Suprapubic skin (tissue), 4 donors: ENCODE results near the gene TAF13. TPM values are rescaled to one million over a fixed set of nuclear protein-coding genes. Genes with fewer than 3 reads are reported as not detected.

Experiments used
- DNase-seq, 2 donors: peaks; one replicate each; pipeline ENCODE4 v3.0.0-alpha.2; 2019; ENCODE audit warnings: low spot score in 2 of 2
- H3K27ac ChIP-seq: fragments of 200-600 bp; sonication (generic); one replicate; pipeline ENCODE4 v1.5.1; 2019
- H3K27me3 ChIP-seq: fragments of 200-600 bp; sonication (generic); one replicate; pipeline ENCODE4 v1.5.1; 2019
- H3K36me3 ChIP-seq: fragments of 200-600 bp; sonication (generic); one replicate; pipeline ENCODE4 v1.5.1; 2019
- H3K4me1 ChIP-seq: fragments of 200-600 bp; sonication (generic); one replicate; pipeline ENCODE4 v1.5.1; 2019
- H3K4me3 ChIP-seq: fragments of 200-600 bp; sonication (generic); one replicate; pipeline ENCODE4 v1.5.1; 2019; ENCODE audit warnings: mild to moderate bottlenecking
- H3K9me3 ChIP-seq: fragments of 200-600 bp; sonication (generic); one replicate; pipeline ENCODE4 v1.5.1; 2019
- EP300 ChIP-seq: sonication (generic); formaldehyde crosslinking; IDR thresholded peaks from one replicate; pipeline ENCODE4 v1.6.1; 2017; ENCODE audit warnings: antibody characterized with exemption
- POLR2A ChIP-seq, 2 donors: fragments of 450-650 bp; IDR thresholded peaks; one replicate each; pipeline ENCODE4 v1.6.1; 2017; ENCODE audit warnings: antibody characterized with exemption in 2 of 2, mild to moderate bottlenecking in 2 of 2, moderate library complexity in 2 of 2
- POLR2AphosphoS5 ChIP-seq, 3 donors: sonication (generic); formaldehyde crosslinking; IDR thresholded peaks; one replicate each; pipeline ENCODE4 v1.6.1; 2017; ENCODE audit warnings: antibody characterized with exemption in 3 of 3
- WGBS: methylation state at CpG from one replicate; pipeline ENCODE4 v1.1.5; 2018; 5-methylcytosine and 5-hydroxymethylcytosine counted together
- total RNA-seq, 4 donors: library from RNA; depleted of rRNA; stranded (reverse); fragments of >200 nt; gene quantifications; one replicate each; pipeline ENCODE4 v1.1.0, GENCODE V29; 2016
- TF ChIP-seq, protein P1 (sequence below), 2 donors: fragments of 200-600 bp in 1 of 2; fragments of 450-650 bp in 1 of 2; sonication (generic) in 1 of 2; IDR thresholded peaks; one replicate each; pipeline ENCODE4 v1.5.1; 2016 to 2019; ENCODE audit warnings: antibody characterized with exemption in 2 of 2, mild to moderate bottlenecking in 1 of 2, moderate library complexity in 1 of 2

Gene TAF13
- total RNA-seq, 4 donors from 2014 or later: 10.6 to 33.2 (median 28.0) TPM

GRCh38 chr1:109099938-109100773 is 24.4 kb upstream of the TAF13 start:
- H3K4me1 ChIP-seq: peaks cover 48% of the 10 kb centered on the region
- peak overlapping the region; percentile 85 for H3K4me3 ChIP-seq
- under 1% methylated on average over 57 of the region's 77 CpGs for WGBS
- no peaks in the 10 kb centered on the region for H3K9me3 ChIP-seq
- peak; percentile 86 to 95 (median 94) for TF ChIP-seq POLR2AphosphoS5 (IDR thresholded peaks at IDR 0.05)
- TF ChIP-seq POLR2A (IDR thresholded peaks at IDR 0.05): peak; percentile 94 to 98
- TF ChIP-seq, protein P1, sequence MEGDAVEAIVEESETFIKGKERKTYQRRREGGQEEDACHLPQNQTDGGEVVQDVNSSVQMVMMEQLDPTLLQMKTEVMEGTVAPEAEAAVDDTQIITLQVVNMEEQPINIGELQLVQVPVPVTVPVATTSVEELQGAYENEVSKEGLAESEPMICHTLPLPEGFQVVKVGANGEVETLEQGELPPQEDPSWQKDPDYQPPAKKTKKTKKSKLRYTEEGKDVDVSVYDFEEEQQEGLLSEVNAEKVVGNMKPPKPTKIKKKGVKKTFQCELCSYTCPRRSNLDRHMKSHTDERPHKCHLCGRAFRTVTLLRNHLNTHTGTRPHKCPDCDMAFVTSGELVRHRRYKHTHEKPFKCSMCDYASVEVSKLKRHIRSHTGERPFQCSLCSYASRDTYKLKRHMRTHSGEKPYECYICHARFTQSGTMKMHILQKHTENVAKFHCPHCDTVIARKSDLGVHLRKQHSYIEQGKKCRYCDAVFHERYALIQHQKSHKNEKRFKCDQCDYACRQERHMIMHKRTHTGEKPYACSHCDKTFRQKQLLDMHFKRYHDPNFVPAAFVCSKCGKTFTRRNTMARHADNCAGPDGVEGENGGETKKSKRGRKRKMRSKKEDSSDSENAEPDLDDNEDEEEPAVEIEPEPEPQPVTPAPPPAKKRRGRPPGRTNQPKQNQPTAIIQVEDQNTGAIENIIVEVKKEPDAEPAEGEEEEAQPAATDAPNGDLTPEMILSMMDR (IDR thresholded peaks at IDR 0.05): peak; percentile 73 to 89
- no peak for TF ChIP-seq EP300
- no peaks in the 10 kb centered on the region for H3K36me3 ChIP-seq
- no peaks in the 10 kb centered on the region for H3K27me3 ChIP-seq
- DNase-seq: peak; percentile 99
- H3K27ac ChIP-seq: peak overlapping the region; percentile 98

- Histone ChIP-seq H3K36me3 (peaks cover 19% of the 10 kb centered on the region), H3K4me1 (peaks cover 63% of the 10 kb centered on the region), H3K9me3 (no peaks in the 10 kb centered on the region), H3K4me3 (no peak overlapping the region), H3K27ac (peak overlapping the region; percentile 56), H3K27me3 (no peaks in the 10 kb centered on the region)
- TF ChIP-seq, protein P1 (IDR thresholded peaks at IDR 0.05): no peak
- TF ChIP-seq EP300 (no peak), POLR2A (IDR thresholded peaks at IDR 0.05) (no peak), POLR2AphosphoS5 (IDR thresholded peaks at IDR 0.05) (no peak)
- 39% methylated on average over 1 of the region's 1 CpG for WGBS
- no peak for DNase-seq
These were observed 20.3 kb upstream of the TAF13 start for GRCh38 chr1:109096120-109096519.

GRCh38 chr1:109095631-109096030 is 19.8 kb upstream of the TAF13 start:
- TF ChIP-seq POLR2A (IDR thresholded peaks at IDR 0.05): no peak
- no peak for DNase-seq
- Histone ChIP-seq H3K27ac (peak overlapping the region; percentile 56), H3K4me1 (peaks cover 58% of the 10 kb centered on the region), H3K27me3 (no peaks in the 10 kb centered on the region), H3K36me3 (peaks cover 19% of the 10 kb centered on the region), H3K4me3 (no peak overlapping the region), H3K9me3 (no peaks in the 10 kb centered on the region)
- WGBS: 75% methylated on average over 1 of the region's 1 CpG

- Histone ChIP-seq H3K36me3 (peaks cover 19% of the 10 kb centered on the region), H3K27ac (no peak overlapping the region), H3K9me3 (no peaks in the 10 kb centered on the region), H3K4me1 (peaks cover 61% of the 10 kb centered on the region), H3K27me3 (no peaks in the 10 kb centered on the region), H3K4me3 (no peak overlapping the region)
- no peak for DNase-seq
- WGBS: 72% methylated on average over 1 of the region's 1 CpG
- TF ChIP-seq EP300 (no peak), POLR2AphosphoS5 (IDR thresholded peaks at IDR 0.05) (no peak), POLR2A (IDR thresholded peaks at IDR 0.05) (no peak)
- TF ChIP-seq, protein P1 (IDR thresholded peaks at IDR 0.05): no peak
These were observed 19.1 kb upstream of the TAF13 start for GRCh38 chr1:109094871-109095270.

DNA sequence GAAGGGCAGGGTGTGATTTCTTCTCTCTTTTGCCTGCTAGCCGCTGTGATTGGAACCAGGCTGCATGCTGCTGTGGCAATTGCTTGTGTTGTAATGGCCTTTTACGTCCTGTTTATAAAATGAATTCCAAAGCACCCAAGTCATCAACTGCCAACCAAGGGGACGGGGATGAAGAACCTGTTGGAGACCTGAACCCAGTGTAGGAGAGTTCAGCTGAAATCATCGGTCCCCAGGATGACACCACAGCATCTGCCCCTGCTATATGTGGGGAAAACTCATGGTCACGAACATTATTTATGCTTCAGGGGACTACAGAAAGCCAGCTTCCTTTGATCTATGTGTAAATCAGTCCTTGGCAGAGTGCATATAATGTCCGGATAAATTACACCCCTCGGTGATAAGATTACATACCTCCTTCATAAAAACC is 18.6 kb upstream of the TAF13 start:
- TF ChIP-seq, protein P1 (IDR thresholded peaks at IDR 0.05): no peak
- TF ChIP-seq POLR2A (IDR thresholded peaks at IDR 0.05) (no peak), EP300 (no peak), POLR2AphosphoS5 (IDR thresholded peaks at IDR 0.05) (no peak)
- H3K27ac ChIP-seq: no peak overlapping the region
- H3K27me3 ChIP-seq: no peaks in the 10 kb centered on the region
- H3K36me3 ChIP-seq: peaks cover 19% of the 10 kb centered on the region
- no peaks in the 10 kb centered on the region for H3K9me3 ChIP-seq
- 70% methylated on average over 7 of the region's 7 CpGs for WGBS
- DNase-seq: no peak
- peaks cover 61% of the 10 kb centered on the region for H3K4me1 ChIP-seq
- no peak overlapping the region for H3K4me3 ChIP-seq
